GM18508 (cell line): ENCODE data around the gene ALOX12B.
"Not testable (repeated sequence)": the region's sequence is repeated elsewhere in the genome, so short reads cannot be mapped to it uniquely, and the experiment has no call there.

Experiments used
- ATAC-seq: cut with Tn5 transposase; IDR thresholded peaks from one replicate; pipeline ENCODE4 v1.9.1; 2021; ENCODE audit warnings: moderate number of reproducible peaks; ENCODE audit not compliant: insufficient read depth, unreplicated experiment

The ALOX12B gene

DNA sequence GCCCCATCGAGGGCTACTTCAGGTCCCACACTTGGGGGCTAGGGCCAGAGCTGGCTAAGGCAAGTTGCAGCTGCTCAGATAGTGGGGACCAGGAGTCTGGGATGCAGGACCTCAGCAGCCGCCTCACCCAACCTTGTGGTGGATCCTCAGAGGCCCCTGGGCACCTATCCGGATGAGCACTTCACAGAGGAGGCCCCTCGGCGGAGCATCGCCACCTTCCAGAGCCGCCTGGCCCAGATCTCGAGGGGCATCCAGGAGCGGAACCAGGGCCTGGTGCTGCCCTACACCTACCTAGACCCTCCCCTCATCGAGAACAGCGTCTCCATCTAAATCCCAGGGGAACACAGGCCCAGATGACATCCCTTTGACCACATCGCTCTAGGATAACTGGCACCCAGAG lies 39.3 kb downstream of the ALOX12B start:
- no peak for ATAC-seq

DNA sequence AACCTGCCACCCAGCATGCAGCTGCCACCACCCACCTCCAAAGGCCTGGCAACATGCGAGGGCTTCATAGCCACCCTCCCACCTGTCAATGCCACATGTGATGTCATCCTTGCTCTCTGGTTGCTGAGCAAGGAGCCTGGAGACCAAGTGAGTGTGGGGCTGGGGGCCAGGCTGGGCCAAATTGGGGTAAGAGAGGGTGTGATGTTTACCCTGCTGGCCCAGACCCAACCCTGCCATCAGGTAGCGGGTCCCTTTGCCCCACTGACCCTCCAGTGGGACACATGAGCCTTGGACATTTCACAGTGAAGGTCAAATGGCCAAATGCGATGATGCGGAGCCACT lies 39.8 kb downstream of the ALOX12B start:
- ATAC-seq = no peak

DNA sequence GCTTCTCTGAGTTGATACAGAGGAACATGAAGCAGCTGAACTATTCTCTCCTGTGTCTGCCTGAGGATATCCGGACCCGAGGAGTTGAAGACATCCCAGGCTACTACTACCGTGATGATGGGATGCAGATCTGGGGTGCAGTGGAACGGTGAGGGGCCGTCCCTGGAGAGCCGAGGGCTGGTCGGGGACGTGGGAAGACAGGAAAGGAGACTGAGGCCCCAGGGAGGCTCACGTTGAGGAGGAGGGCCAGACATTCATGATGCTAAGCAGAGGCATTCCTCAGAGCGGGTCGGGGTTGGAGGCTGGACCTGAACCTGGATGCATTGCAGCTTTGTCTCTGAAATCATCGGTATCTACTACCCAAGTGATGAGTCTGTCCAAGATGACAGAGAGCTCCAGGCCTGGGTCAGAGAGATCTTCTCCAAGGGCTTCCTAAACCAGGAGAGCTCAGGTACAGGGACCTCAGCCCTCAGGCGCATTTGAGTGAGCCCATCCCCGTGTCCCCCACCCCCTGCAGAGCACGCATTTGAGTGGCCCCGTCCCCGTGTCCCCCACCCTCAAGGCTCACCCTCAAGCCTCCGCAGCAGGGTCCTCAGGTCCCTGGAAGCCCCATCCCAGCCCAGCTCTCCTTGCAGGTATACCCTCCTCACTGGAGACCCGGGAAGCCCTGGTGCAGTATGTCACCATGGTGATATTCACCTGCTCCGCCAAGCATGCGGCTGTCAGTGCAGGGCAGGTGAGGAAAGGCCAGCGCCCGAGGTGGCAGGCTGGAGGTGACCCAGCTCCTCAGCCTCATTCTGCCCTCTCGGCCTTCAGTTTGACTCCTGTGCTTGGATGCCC lies 40.4 kb downstream of the ALOX12B start:
- ATAC-seq = no peak

DNA sequence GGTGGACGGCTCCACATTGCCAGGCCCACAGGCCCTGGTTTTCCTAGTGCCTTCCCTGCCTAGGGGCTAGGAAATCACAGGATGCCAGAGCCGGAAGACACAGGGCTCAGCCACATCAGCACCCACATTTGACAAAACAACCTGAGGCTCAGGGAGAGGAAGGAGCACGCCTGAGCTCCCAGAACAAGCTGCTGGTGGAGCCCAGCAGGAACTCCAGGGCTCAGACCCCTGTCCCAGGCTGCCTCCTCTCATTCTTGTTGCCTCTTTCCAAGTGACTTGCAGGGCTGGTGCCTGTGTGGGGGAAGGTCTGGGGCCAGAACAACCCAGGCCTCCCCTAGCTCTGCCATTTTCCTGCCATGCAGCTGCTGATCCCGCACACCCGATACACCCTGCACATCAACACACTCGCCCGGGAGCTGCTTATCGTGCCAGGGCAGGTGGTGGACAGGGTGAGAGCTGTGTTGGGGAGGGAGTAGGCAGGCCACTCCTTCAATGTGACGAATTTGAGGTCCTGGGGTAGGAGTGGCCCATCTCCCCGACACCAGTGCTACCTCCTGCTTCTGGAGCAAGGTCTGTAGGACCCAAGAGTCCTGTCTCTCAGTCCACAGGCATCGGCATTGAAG lies 41.1 kb downstream of the ALOX12B start:
- ATAC-seq = no peak

DNA sequence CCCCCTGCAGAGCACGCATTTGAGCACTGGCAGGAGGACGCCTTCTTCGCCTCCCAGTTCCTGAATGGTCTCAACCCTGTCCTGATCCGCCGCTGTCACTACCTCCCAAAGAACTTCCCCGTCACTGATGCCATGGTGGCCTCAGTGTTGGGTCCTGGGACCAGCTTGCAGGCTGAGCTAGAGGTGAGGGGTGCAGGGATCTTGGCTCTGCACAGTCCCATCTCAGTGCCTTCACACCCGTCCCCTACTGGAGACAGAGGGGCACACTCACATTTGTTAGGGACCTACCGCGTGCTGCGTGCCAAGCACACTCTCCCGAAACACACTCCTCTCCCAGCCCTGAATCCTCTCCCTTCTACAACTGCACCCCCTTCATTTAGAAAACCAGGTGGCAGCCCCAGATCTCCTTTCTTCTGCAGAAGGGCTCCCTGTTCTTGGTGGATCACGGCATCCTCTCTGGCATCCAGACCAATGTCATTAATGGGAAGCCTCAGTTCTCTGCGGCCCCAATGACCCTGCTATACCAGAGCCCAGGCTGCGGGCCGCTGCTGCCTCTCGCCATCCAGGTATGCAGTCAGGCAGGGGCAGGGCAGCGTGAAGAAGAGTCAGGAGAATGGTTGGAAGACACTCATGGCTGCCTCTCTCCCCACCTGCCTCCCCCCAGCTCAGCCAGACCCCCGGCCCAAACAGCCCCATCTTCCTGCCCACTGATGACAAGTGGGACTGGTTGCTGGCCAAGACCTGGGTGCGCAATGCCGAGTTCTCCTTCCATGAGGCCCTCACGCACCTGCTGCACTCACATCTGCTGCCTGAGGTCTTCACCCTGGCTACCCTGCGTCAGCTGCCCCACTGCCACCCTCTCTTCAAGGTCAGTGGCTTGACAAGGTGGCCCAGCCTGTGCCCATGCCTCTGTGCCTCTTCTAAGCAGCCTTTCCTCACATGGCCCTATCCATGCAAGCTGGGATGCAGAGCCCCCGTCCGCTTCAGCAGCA lies 42.4 kb downstream of the ALOX12B start:
- ATAC-seq = no peak

DNA sequence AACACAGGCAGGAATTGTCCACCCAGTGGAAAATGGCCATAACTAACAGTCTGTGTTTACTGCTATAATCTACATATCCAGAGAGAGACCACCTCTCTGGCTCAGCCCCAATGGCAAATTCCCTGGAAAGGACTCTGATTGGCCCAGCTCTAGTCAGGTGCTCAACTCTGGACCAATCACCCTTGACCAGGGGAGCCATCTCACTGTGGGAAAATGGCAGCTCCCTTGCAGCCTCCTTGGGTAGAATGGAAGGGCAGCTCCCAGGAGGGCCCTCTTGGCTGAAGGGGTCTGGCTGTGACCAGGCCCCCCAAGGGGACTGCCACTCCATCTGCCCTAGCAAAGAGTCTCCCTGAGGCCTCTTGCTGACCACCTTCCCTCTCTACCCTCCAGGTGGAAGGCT lies 45.5 kb downstream of the ALOX12B start:
- no peak for ATAC-seq

DNA sequence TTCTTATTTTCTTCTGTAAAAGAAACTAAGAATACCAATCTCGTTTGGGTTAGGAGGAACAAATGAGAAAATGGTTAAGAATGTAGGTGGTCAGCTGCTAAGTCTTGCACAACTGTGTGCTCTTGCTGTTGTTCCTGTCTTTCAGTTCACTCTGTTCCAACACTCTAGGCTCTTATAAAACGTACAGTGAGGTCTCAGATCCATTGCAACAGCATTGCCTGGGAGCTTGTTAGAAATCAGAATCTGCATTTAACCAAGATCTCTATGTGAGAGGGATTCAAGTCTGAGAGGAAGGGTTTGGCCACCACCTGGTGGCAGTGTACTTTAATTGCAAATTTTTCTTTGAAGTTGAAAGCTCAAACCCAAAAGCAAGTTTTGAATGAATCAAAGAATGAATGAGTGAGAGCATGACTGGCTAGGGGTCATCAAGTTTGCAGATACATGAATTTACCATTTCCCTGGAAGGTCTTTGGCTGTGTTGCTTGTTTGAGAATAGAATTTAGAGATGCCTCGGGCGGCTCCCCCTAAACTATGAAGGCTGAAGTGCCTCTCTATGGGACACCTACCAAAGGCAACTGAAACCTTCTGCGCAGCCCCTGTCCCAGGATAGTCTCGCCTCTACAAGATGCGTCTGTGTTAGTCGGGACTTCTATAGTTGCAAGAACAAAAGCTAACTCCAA lies 46.1 kb downstream of the ALOX12B start:
- ATAC-seq = no peak

DNA sequence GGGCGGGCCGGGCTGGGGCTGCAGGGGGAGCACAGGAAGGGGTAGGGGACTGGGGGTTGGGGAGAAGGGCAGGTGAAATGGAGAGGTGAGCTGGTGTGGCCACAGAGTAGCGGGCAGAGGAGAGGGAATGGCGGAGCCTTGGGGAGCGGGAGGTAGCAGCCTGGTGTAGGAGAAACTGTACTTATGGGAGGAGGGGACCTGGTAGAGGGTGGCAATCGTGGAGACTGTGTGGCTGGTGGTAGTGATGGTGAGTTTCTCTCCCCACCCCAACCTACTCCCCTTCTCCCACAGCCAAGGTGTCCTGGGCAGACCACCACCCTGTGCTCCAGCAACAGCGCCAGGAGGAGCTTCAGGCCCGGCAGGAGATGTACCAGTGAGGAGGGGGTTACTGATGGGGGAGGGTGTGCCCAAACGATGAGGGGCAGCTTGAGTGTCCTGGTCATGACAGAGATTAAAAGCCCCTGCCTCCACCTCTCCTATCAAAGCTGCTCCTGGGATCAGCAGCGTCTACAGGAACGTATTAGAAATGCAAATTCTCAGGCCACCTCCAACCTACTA lies 47.8 kb downstream of the ALOX12B start:
- ATAC-seq = no peak

DNA sequence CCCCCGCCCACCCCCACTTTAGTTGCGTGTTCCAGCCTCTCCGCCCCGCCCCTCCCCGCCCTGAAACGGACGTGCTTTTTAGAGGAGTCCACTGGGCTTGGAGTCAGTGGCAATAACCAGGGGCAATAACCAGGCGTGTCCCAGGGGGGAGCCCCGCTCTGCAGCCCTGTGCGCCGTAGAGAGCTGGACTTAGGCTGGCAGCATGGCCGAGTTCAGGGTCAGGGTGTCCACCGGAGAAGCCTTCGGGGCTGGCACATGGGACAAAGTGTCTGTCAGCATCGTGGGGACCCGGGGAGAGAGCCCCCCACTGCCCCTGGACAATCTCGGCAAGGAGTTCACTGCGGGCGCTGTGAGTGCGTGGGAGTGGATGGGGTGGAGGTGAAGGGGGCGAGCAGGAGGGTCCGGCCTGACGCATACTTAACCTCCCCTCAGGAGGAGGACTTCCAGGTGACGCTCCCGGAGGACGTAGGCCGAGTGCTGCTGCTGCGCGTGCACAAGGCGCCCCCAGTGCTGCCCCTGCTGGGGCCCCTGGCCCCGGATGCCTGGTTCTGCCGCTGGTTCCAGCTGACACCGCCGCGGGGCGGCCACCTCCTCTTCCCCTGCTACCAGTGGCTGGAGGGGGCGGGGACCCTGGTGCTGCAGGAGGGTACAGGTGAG lies 48.4 kb downstream of the ALOX12B start, which contains the start of gene ALOX15B:
Gene ALOX15B, plus strand, starts transcription at position 106 of the 657 bp plus-strand sequence. Its CDS starts 97 bp downstream, at position 203.
- no peak for ATAC-seq

DNA sequence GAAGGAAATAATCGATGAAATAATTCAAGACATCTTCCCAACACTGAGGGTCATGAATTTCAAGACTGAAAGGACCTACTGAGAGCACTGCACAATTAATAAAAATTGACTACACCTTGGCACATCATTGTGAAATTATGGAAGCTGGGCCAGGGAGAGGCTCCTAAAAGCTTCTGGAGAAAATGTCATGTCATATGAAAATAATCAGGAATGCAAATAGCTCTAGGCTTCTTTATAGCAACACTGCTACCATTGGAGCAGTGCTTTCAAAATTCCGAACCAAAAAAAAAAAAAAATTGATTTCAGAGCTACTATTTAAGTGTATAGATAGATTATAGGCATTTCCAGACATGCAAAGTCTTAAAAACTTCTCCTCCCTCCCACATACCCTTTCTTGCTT lies 55.1 kb downstream of the ALOX12B start:
- no peak for ATAC-seq

DNA sequence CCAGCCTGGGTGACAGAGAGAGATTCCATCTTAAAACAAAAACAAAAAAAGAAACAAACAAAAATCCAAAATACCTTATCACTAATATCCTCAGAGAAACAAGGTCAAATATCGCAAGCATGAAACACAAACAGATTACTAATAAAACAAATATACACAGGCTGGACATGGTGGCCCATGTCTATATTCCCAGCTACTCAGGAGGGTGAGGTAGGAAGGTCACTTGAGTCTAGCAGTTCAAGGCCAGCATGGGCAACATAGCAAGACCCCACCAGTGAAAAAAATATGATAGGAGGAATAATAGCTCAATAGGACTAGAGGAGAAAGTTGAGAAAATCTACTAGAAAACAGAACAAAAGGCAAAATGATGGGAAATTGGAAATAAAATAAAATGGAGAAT lies 55.6 kb downstream of the ALOX12B start:
- ATAC-seq = no peak

DNA sequence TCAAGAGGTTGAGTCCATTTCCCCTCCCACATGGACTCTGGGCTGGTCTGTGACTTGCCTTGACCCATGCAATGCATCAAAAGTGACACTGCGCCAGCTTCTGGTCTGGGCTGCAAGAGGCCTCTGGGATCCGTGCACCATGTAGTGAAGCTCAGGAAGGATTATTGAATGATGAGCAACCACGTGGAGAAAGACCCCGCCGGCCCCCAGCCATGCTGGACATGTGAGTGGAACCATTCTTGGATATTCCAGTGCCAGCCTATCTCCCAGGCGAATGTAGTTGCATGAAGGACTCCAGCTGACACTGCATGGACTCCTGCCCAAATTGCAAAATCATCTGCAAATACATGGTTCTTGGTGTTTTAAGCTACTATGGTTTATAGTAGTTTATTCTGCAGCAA lies 56.3 kb downstream of the ALOX12B start:
- no peak for ATAC-seq

DNA sequence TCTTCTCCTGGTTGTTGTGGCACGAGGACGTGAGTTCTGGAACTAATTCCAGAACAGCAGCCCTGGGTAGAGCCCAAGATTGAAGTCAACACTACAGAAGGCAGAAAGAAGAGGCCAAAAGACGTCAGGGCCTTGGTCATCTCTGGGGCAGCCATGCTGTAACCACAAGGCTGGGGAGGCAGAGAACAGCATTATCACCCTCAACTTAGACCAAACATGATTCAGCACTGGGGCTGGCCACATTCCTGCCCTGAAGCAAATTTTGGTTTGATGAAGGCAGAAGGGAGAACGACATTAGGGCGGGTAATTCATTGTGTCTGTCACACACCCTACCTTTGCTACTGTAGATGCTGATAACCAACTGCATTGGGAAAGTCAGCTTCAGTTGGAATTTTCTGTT lies 58.4 kb downstream of the ALOX12B start:
- no peak for ATAC-seq

DNA sequence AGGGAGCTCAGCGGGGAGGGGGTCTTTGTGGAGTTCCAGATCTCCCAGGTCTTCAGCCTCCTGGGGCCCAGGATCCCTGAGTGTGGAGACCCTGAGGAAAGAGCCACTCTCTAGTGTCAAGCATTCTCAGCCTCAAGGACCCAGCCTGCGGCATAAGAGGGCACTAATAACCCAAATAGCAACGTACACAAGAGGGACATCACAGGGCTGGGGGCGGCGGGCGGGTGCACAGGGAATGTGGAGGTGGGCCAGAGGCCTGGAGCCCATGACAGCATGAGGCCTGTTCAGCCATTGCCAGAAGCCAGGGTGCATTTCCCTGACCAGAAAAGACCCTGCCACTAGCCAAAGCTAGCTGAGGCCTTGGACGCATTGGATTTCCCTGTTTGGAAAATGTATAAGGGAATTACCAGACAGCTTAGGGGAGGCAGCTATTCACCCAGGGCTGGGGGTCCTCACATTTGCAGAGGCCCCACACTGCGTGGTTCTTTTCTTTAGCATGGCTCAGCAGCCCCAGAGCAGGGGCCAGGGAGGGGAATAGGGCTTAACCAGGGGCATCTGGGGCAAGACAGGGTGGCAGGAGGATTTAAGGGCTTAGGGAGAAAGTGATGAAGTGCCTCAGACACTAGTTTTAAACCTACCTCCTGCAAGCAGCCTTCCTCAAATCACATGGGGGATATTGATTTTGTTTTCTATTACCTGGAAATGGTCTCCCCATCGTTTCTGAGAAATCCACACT lies 62.2 kb downstream of the ALOX12B start:
- ATAC-seq = no peak

DNA sequence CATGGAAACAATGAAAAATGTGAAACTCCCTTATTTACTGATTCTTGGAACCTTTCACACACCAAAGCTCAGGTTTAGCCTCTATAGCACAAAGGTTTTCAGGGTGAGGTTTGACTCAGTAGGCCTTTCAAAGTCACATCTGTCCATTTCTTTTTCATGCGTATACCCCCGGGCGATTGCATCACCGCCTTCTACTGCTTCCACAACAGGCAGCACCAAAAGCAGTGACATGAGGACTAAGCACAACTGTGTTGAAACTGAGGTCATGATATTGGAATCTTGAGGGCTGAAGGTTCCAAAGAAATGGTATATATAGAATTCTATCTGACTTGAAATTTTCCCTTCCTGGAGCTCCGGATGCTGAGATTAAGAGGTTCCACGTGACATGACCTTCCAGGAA lies 63.4 kb downstream of the ALOX12B start:
- not testable (repeated sequence) for ATAC-seq
